Measurements from ENCODE around the gene VPS37D.

DNA sequence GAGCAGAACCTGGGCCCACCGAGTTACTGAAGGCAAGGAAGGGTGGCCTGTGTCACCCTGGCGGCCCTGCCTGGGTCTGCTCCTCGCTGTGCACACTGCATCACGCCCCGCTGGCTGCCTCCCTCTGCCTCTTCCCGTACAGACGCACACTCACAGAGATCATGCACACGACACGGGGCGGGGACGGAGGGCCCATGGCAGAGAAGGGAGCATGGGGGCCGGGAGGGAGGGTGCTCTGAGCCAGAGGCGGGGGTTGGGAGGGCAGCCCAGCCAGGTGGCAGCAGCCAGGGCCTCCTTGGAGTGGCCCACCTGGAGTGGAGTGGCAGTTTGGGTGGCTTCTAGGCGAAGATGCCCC lies 32.4 kb downstream of the VPS37D start:
- TF ChIP-seq YY1 (IDR thresholded peaks at IDR 0.05; ENCODE audit: insufficient read depth, insufficient read length): no peak
- TF ChIP-seq ZNF274 (IDR thresholded peaks at IDR 0.05; ENCODE audit: low read depth, low read length): no peak

Data from NT2/D1 (cell line).